Activated CD4-positive, alpha-beta T cell treated with anti-CD3 and anti-CD28 coated beads, Interleukin-2, amount 10 ng/mL, durations not matched to agents 24 days and 14 days (primary cell): ENCODE data around the gene ZNF136. TPM values are rescaled to one million over a fixed set of nuclear protein-coding genes. Genes with fewer than 3 reads are reported as not detected.

ENCODE experiments used
- DNase-seq: peaks from one replicate; pipeline ENCODE4 v3.0.0; 2022
- H3K27ac Mint-ChIP-seq: one replicate; pipeline ENCODE4 v1.8.0; 2022; ENCODE audit warnings: mild to moderate bottlenecking, mixed read lengths
- H3K27me3 Mint-ChIP-seq: one replicate; pipeline ENCODE4 v1.8.0; 2022; ENCODE audit warnings: mixed read lengths
- H3K36me3 Mint-ChIP-seq: one replicate; pipeline ENCODE4 v1.8.0; 2022; ENCODE audit warnings: low read depth, mild to moderate bottlenecking, mixed read lengths
- H3K4me1 Mint-ChIP-seq: one replicate; pipeline ENCODE4 v1.8.0; 2021; ENCODE audit warnings: mixed read lengths
- H3K4me3 Mint-ChIP-seq: one replicate; pipeline ENCODE4 v1.8.0; 2022; ENCODE audit warnings: mild to moderate bottlenecking, moderate library complexity, mixed read lengths
- H3K9me3 Mint-ChIP-seq: one replicate; pipeline ENCODE4 v1.8.0; 2021; ENCODE audit warnings: mixed read lengths
- intact Hi-C: fragments of 100-400 bp; cut with micrococcal nuclease; formaldehyde crosslinking; loops from one replicate; pipeline ENCODE4 v1.15.1; 2023
- total RNA-seq: library from RNA; stranded (reverse); gene quantifications from 2 replicates; pipeline ENCODE4 v1.2.3, GENCODE V29; 2022

ZNF136 gene
- total RNA-seq, 1 donor from 2014 or later: 10.3 TPM

DNA sequence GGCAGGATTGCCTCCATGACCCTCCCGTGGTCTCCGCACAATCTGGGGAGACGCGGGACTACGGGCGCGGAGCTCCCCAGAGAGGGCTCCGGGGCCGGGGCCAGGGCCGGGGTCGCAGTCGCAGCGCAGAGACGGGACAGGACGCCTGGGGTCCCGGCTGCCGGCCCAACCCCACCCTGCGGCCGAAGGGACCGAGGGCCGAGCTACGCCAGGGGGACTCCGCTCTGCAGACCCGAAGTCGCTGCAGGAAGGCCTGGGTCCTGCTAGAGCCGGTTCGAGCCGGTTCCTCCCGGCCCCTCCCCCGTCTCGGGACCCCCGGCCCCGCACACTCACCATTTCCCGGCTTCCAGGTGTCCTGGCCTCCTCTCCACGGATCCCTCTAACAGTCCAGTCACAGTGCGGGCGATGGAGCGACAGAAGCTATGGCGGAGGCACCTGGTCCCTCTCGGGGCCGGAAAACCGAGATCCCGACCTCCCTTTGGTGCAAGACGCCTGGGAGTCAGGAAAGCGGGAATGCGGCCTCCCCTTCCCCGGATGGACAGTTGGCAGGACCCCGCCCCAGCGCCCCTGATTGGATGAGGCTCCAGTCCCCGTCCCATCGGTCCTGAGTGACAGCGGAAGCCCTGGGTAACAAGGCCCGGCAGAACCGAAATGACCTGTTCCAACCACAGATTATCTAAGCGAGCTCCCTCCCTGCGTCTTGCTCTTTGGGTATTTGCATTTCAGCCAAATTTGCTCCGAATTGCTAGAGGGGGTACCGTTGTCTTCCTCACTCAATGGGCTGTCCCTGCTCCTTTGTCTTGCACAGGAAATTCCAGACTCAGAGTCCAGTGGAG, 6.5 kb upstream of the ZNF136 start, which contains the start of gene ZNF625:
ZNF625 (minus strand) TSS at position 512 of the 836 bp plus-strand sequence; CDS start at position 336, 176 bp downstream.
- Mint-ChIP-seq H3K36me3 (peaks cover 24% of the 10 kb centered on the region), H3K4me3 (peak within 1 kb of the TSS; percentile 92), H3K27me3 (peaks cover 2% of the 10 kb centered on the region), H3K9me3 (peaks cover 11% of the 10 kb centered on the region), H3K4me1 (peaks cover 10% of the 10 kb centered on the region), H3K27ac (peak within 1 kb of the TSS; percentile 75)
- intact Hi-C loops: no loop called here
- peak; percentile 83 for DNase-seq

DNA sequence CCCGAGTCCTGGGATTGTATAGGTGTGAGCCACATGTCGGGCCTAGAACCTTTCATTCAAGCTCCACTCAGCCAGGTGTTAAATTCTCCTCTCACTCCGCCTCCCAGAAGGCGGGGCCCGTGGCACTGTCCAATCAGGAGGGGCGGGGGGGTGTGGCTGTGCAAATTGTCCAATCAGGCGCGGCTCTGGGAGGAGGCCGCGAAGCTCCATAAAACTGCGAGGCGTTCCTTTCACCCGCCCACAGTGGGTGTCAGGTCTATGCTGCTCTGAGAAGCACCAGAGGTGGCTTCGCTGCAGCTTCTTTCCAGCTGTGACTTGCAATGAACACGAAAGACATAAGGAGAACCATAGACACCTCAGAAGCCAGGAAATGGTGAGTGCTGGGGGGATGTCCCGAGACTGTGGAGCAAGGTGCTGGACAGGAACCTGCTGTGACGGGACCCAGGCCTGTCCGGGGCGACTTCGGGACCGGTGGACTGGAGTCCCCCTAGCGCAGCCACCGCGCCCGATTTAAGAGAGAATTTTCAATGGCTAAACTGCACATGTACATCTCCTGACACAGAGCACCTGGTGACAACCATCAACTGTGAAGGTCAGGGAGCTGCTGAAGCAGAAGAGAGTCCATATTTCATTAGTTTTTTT, 3.0 kb upstream of the ZNF136 start:
- H3K9me3 Mint-ChIP-seq: peaks cover 4% of the 10 kb centered on the region
- no peak overlapping the region for H3K4me3 Mint-ChIP-seq
- H3K27ac Mint-ChIP-seq: no peak overlapping the region
- peaks cover 12% of the 10 kb centered on the region for H3K36me3 Mint-ChIP-seq
- intact Hi-C loops: no loop called here
- H3K4me1 Mint-ChIP-seq: peaks cover 22% of the 10 kb centered on the region
- H3K27me3 Mint-ChIP-seq: peaks cover 2% of the 10 kb centered on the region
- DNase-seq: no peak

DNA sequence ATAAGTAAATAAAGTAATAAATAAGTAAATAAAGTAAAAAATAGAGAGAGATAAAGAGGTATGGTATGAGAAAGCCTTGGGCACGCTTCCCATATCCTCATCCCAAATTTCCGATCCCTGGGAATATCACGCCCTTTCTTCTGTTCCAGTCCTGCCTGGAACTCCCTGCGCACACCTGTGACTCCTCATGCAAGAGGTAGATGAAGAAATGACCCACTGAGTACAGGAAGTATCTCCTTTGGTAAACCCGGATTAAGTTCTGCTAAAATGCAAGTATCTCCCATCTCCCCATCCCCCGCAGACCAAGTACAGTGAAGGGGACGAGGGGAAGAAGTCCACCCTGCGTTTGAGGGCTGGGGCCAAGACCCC, 399 bp upstream of the ZNF136 start:
- peaks cover 28% of the 10 kb centered on the region for H3K4me1 Mint-ChIP-seq
- H3K4me3 Mint-ChIP-seq: peak overlapping the region; percentile 95
- H3K27me3 Mint-ChIP-seq: no peaks in the 10 kb centered on the region
- H3K36me3 Mint-ChIP-seq: peaks cover 20% of the 10 kb centered on the region
- DNase-seq: no peak
- intact Hi-C loops: no loop called here
- no peaks in the 10 kb centered on the region for H3K9me3 Mint-ChIP-seq
- peak overlapping the region; percentile 96 for H3K27ac Mint-ChIP-seq

DNA sequence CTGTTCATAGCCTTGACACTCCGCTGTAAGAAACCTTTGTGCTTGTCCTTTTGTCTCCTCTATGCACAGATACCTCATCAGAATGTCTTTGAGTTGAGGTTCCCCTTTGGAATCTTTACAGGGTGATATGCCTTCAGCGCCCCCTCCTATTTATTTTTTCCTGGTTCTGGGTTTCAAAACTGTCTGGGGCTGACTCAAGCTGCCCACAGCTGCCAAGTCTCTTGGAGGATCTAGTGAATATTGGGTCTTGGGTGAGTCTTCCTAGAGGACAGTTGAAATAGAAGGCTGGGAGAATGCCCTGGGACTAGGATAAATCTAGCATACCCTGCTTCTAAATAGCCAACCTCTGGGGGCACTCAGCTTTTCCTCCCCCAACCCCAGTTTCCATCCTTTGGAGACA, 930 bp downstream of the ZNF136 start:
- peak overlapping the region; percentile 90 for H3K27ac Mint-ChIP-seq

DNA sequence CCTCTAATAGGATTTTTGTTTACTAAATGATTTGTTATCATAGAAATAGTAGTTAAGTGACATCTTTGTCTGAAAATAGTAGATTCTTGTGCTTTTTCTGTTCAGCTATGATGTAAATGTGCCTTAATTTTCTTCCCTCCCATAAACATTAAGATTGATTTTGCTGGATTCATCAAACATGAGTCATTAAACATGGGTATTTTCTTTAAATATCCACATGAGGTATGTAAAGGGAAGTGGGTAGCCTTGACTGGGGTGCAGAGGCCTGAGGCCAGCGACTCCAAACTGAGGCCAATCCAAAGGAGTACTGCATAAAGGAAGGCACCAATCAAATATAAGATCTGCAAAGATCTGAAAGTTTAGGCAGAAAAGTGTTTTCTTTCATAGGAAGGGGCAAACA, 3.7 kb downstream of the ZNF136 start:
- no peak for DNase-seq
- intact Hi-C loops: no loop called here
- no peaks in the 10 kb centered on the region for H3K9me3 Mint-ChIP-seq
- H3K4me1 Mint-ChIP-seq: peaks cover 28% of the 10 kb centered on the region
- no peak overlapping the region for H3K4me3 Mint-ChIP-seq
- H3K27me3 Mint-ChIP-seq: no peaks in the 10 kb centered on the region
- H3K27ac Mint-ChIP-seq: no peak overlapping the region
- H3K36me3 Mint-ChIP-seq: peaks cover 52% of the 10 kb centered on the region

More for the DNA sequence above, 930 bp downstream of the ZNF136 start:
- peaks cover 28% of the 10 kb centered on the region for H3K4me1 Mint-ChIP-seq
- no peak for DNase-seq
- intact Hi-C loops: loop anchor here (1.0 kb wide), 3 partner anchors 128 to 177 kb away; partner anchors contain the start of gene ZNF563
- no peaks in the 10 kb centered on the region for H3K27me3 Mint-ChIP-seq
- peak overlapping the region; percentile 86 for H3K4me3 Mint-ChIP-seq
- H3K9me3 Mint-ChIP-seq: no peaks in the 10 kb centered on the region
- peaks cover 30% of the 10 kb centered on the region for H3K36me3 Mint-ChIP-seq

DNA sequence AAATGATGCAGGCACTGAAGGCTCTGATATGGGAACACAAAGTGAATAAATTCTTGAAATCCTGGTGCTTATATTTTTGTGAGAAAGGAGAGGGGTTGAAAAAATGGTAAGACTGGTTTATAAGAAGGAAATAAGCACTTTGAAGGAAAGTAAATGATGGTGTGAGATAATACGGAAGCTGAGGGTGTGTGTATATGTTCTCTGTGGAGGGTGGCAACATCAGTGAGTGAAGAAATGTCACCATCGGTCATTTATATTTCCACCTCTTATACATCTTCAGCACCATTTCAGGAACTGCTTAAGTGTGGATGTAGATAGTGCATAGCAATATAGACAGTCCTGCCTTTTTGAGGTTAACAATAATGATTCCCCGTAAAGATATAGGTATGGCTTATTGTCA, 17.5 kb downstream of the ZNF136 start:
- no peak for DNase-seq
- H3K36me3 Mint-ChIP-seq: peaks cover 82% of the 10 kb centered on the region
- H3K9me3 Mint-ChIP-seq: peaks cover 30% of the 10 kb centered on the region
- H3K4me1 Mint-ChIP-seq: no peaks in the 10 kb centered on the region
- no peak overlapping the region for H3K27ac Mint-ChIP-seq
- no peak overlapping the region for H3K4me3 Mint-ChIP-seq
- H3K27me3 Mint-ChIP-seq: no peaks in the 10 kb centered on the region
- intact Hi-C loops: no loop called here

DNA sequence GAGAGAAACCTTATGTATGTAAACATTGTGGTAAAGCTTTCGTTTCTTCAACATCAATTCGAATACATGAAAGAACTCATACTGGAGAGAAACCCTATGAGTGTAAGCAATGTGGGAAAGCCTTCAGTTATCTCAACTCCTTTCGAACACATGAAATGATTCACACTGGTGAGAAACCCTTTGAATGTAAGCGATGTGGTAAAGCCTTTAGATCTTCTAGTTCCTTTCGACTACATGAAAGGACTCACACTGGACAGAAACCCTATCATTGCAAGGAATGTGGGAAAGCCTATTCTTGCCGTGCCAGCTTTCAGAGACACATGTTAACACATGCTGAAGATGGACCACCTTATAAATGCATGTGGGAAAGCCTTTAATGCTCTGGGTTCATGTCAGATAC, 24.7 kb downstream of the ZNF136 start:
- Mint-ChIP-seq H3K27me3 (no peaks in the 10 kb centered on the region), H3K4me1 (peaks cover 2% of the 10 kb centered on the region), H3K9me3 (peaks cover 40% of the 10 kb centered on the region), H3K27ac (no peak overlapping the region), H3K4me3 (no peak overlapping the region), H3K36me3 (peaks cover 85% of the 10 kb centered on the region)
- intact Hi-C loops: no loop called here
- no peak for DNase-seq

DNA sequence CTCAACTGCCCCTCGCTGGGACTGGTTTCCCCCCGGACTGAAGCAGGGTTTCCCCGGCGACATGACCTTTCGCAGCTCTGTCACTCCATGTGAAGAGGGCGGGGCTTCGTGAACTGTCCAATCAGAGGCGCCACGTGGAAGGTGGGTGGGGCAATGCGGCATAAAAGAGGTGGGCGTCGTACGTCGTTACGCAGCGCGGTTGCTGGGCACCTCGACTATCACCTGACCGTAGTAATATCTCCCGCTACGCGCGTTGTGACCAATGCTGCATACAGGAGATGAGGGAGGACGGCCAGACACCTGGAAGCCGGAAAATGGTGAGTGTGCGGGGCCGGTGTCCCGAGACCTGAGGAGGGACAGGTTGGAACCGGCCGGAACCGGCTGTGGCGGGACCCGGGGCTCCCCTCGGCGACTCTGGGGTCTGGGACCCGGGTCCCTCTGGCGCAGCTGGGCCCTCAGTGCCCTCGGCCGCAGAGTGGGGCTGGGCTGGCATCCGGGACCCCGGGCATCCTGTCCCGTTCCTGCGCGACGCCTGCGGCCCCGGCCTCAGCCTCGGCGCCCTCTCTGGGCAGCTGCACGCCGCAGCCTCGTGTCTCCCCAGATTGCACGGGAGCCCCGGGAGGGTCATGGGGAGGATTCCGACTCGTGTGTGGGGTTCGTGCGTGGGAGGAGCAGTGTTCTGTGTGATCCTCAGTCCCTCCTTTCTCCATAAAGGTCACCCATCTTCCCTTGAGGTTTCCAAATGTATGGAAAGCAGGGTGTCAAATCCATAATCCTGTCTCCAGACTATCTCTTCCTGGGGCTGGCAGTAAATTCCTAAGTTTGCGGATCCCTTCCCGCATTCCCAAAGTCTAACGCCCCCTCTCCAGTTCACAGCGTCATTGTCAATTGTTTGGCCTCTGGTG, 32.2 kb downstream of the ZNF136 start:
- intact Hi-C loops: no loop called here
- H3K36me3 Mint-ChIP-seq: peaks cover 42% of the 10 kb centered on the region
- H3K27ac Mint-ChIP-seq: no peak overlapping the region
- H3K4me1 Mint-ChIP-seq: peaks cover 2% of the 10 kb centered on the region
- H3K27me3 Mint-ChIP-seq: no peaks in the 10 kb centered on the region
- H3K9me3 Mint-ChIP-seq: peaks cover 24% of the 10 kb centered on the region
- peak overlapping the region; percentile 34 for H3K4me3 Mint-ChIP-seq
- peak; percentile 63 for DNase-seq

DNA sequence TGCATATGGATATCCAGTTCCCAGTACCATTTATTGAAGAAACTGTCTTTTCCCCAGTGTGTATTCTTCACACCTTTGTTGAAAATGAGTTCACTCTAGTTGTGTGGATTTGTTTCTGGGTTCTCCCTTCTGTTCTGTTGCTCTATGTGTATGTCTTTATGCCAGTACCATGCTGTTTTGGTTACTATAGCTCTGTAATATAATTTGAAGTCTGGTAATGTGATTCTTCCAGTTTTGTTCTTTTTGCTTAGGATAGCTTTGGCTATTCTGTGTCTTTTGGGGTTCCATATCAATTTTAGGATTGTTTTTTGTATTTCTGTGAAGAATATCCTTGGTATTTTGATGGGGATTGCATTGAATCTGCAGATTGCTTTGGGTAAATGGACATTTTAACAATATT, 35.2 kb downstream of the ZNF136 start:
- intact Hi-C loops: no loop called here
- Mint-ChIP-seq H3K9me3 (peaks cover 20% of the 10 kb centered on the region), H3K27ac (no peak overlapping the region), H3K4me1 (no peaks in the 10 kb centered on the region), H3K36me3 (peaks cover 24% of the 10 kb centered on the region), H3K27me3 (no peaks in the 10 kb centered on the region), H3K4me3 (no peak overlapping the region)
- no peak for DNase-seq

DNA sequence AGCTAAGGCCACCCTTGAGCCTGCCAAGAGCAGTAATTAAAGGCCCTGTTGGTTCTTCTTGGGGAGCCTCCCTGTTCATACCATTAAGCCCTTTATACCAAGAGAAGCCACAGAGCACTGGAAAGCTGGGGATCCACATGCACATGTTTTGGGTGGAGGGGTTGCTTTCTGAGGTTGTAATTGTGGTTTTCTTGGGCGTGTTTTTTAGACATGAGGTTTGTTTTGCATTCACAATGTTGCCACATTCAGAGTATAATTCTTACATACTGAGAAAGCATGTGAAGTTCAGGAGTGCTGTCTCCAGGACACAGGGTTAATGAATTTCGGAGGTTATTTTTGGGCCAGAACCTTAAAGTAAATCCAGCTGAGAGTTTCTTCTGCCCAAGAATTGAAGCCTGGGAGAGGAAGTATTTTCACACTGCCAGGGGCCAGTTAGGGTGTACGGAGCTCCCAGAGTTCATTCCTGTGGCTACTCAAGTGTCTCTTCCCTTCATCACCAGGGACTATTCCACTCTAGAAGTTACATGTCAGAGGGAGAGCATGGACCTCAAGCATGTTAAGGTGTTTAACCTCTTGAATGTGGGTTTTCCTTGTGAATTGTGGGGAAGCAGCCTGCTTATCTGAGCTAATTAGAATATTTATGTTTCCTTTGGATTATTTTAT, 37.0 kb downstream of the ZNF136 start:
- H3K4me3 Mint-ChIP-seq: no peak overlapping the region
- H3K36me3 Mint-ChIP-seq: peaks cover 18% of the 10 kb centered on the region

DNA sequence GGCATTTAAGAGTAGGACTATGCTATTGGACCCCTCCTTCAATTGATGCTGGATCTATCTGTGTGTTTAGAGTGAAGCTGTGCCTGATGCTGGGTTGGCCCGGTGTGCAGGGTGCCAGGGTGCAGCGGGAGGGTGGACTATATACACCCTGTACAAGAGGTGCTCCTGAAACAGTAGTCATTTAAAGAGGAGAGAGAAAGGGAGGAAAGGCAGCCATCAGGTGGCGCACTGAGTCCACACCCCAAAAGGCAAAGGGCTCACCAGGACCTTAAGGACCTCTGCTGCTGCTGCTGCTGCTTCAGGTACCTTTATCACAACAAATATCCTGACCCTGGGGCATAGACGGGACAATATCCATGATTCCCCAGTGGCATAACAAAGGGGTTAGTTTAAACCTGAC, 39.4 kb downstream of the ZNF136 start:
- H3K4me1 Mint-ChIP-seq: no peaks in the 10 kb centered on the region
- H3K9me3 Mint-ChIP-seq: peaks cover 24% of the 10 kb centered on the region
- no peak overlapping the region for H3K27ac Mint-ChIP-seq
- intact Hi-C loops: no loop called here
- DNase-seq: peak; percentile 79
- peaks cover 12% of the 10 kb centered on the region for H3K36me3 Mint-ChIP-seq
- no peaks in the 10 kb centered on the region for H3K27me3 Mint-ChIP-seq
- H3K4me3 Mint-ChIP-seq: no peak overlapping the region

More for the DNA sequence above, 37.0 kb downstream of the ZNF136 start:
- intact Hi-C loops: no loop called here
- Mint-ChIP-seq H3K27me3 (no peaks in the 10 kb centered on the region), H3K27ac (no peak overlapping the region), H3K9me3 (peaks cover 22% of the 10 kb centered on the region), H3K4me1 (no peaks in the 10 kb centered on the region)
- no peak for DNase-seq

DNA sequence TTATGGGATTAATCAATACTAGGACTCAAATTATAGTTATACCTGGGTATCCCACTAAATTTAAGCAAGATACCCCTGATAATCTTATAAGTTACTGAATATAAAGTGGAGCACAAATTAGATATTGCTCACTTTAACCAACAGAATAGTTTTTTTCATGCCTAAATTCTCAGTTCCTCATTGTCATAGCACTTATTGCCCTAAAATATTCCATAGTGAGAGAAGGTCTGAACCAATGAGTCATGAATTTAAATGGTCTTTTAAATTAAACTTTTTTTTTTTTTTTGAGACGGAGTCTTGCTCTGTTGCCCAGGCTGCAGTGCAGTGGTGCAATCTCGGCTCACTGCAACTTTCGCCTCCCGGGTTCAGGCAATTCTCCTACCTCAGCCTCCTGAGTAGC, 42.4 kb downstream of the ZNF136 start:
- no peak overlapping the region for H3K4me3 Mint-ChIP-seq
- DNase-seq: no peak

DNA sequence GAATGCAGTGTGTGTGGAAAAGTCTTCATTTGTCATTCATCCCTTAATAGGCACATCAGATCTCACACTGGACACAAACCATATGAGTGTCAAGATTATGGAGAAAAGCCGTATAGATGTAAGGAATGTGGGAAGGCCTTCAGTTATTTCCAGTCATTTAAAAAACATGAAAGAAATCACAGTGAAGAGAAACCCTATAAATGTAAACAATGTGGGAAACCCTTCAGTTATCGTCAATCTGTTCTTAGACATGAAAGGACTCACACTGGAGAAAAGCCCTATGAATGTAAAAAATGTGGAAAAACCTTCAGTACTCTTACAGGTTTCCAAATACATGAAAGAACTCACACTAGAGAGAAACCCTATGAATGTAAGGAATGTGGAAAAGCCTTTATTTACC, 45.3 kb downstream of the ZNF136 start:
- no peaks in the 10 kb centered on the region for H3K4me1 Mint-ChIP-seq
- no peak for DNase-seq
- H3K9me3 Mint-ChIP-seq: peaks cover 32% of the 10 kb centered on the region
- no peaks in the 10 kb centered on the region for H3K27me3 Mint-ChIP-seq
- H3K4me3 Mint-ChIP-seq: no peak overlapping the region
- no peak overlapping the region for H3K27ac Mint-ChIP-seq
- intact Hi-C loops: no loop called here
- H3K36me3 Mint-ChIP-seq: peaks cover 11% of the 10 kb centered on the region

More for the DNA sequence above, 42.4 kb downstream of the ZNF136 start:
- Mint-ChIP-seq H3K27ac (no peak overlapping the region), H3K36me3 (peaks cover 11% of the 10 kb centered on the region), H3K4me1 (no peaks in the 10 kb centered on the region), H3K9me3 (peaks cover 31% of the 10 kb centered on the region), H3K27me3 (no peaks in the 10 kb centered on the region)
- intact Hi-C loops: no loop called here
